ENCODE results near the gene DDX5. TPM values are rescaled to one million over a fixed set of nuclear protein-coding genes. Genes with fewer than 3 reads are reported as not detected.

Gene DDX5
- total and polyA plus RNA-seq, 2 donors (not counting 1 experiment from before 2014, with no cell fraction given), result 1,560 to 2,167 TPM

GRCh38 chr17:64533784-64534183, 27.7 kb upstream of the DDX5 start:
- Mint-ChIP-seq H3K4me1 (no peaks in the 10 kb centered on the region), H3K4me3 (no peak overlapping the region), H3K9me3 (ENCODE audit: insufficient read depth) (no peaks in the 10 kb centered on the region), H3K27ac (peak overlapping the region; percentile 24), H3K27me3 (no peaks in the 10 kb centered on the region)
- no peak for DNase-seq
- POLR2A ChIA-PET, result no interaction called here
- Histone ChIP-seq H3K4me1 (ENCODE audit: control insufficient read depth in 2 of 2, insufficient read depth in 2 of 2, low read length in 2 of 2) (no peaks in the 10 kb centered on the region), H2AFZ (ENCODE audit: insufficient read depth, low read depth, low read length, poor library complexity, severe bottlenecking) (no peak overlapping the region), H3K4me2 (replicated peaks; ENCODE audit: low read depth, low read length, poor library complexity, severe bottlenecking) (no peak overlapping the region), H3K4me3 (ENCODE audit: control extremely low read depth in 1 of 5, extremely low read depth in 1 of 5, insufficient read depth in 1 of 5, low read depth in 2 of 5, low read length in 4 of 5) (no peak overlapping the region), H3K27ac (ENCODE audit: low read length in 2 of 2) (no peak overlapping the region), H3K9ac (ENCODE audit: low read length) (no peak overlapping the region), H3K79me2 (ENCODE audit: control insufficient read depth, insufficient read depth, low read length) (no peaks in the 10 kb centered on the region), H3K27me3 (replicated peaks in 1 of 4; ENCODE audit: control extremely low read depth in 1 of 4, control insufficient read depth in 3 of 4, insufficient read depth in 4 of 4, low read length in 3 of 4) (no peaks in the 10 kb centered on the region), H3K9me3 (ENCODE audit: control extremely low read depth in 1 of 3, control insufficient read depth in 2 of 3, insufficient read depth in 1 of 3, low read length in 2 of 3) (no peaks in the 10 kb centered on the region), H4K20me1 (ENCODE audit: control insufficient read depth, insufficient read depth, low read length, poor library complexity, severe bottlenecking) (no peaks in the 10 kb centered on the region), H3K36me3 (replicated peaks in 1 of 2; ENCODE audit: control extremely low read depth in 1 of 2, control insufficient read depth in 1 of 2, extremely low read depth in 1 of 2, insufficient read depth in 2 of 2, low read length in 1 of 2) (peaks cover 9 to 94% of the 10 kb centered on the region in 2 experiments)
- intact Hi-C loops (cut with micrococcal nuclease), result no loop called here
- no peak for ATAC-seq (ENCODE audit: low read depth)
- CTCF ChIA-PET, result interaction anchor here (0.6 to 3.3 kb wide), 8 partner anchors 9 to 253 kb away, joined by 3 to 15 read pairs (median 4); partner anchors contain the start of genes CEP95 and DDX5
- 100% methylated on average over 2 of the region's 2 CpGs for WGBS (ENCODE audit: insufficient coverage)
- TF ChIP-seq CTCF (IDR thresholded peaks at IDR 0.05) (no peak), EZH2 (IDR thresholded peaks at IDR 0.05; ENCODE audit: borderline replicate concordance, insufficient read depth, low read depth, low read length, poor library complexity, severe bottlenecking) (no peak)

DNA sequence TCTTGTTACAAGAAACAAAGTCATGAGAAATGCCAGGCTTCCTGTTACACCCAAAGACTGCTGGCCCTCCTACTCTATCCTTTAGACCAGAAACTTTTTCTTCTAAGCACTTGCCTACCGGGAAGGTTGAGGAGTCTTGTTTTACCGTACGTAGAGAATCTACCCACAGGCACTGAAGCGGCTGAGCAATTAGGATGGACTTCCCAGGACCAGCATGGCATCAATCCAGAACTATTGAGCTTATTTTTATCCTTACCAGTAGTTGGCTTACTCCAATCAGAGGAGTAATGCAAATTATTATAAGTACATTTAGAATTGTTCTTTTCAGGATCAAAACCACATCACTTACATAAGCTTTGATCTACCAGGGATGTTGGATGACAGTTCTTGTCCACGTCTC, 26.3 kb upstream of the DDX5 start:
- Mint-ChIP-seq H3K4me1 (no peaks in the 10 kb centered on the region), H3K9me3 (ENCODE audit: insufficient read depth) (no peaks in the 10 kb centered on the region), H3K27me3 (no peaks in the 10 kb centered on the region), H3K4me3 (no peak overlapping the region), H3K27ac (no peak overlapping the region)
- no peaks in the 10 kb centered on the region for H3K9me3 ChIP-seq (ENCODE audit: control extremely low read depth in 1 of 3, control insufficient read depth in 2 of 3, insufficient read depth in 1 of 3, low read length in 2 of 3)
- no peak overlapping the region for H2AFZ ChIP-seq (ENCODE audit: insufficient read depth, low read depth, low read length, poor library complexity, severe bottlenecking)
- H3K36me3 ChIP-seq (replicated peaks in 1 of 2; ENCODE audit: control extremely low read depth in 1 of 2, control insufficient read depth in 1 of 2, extremely low read depth in 1 of 2, insufficient read depth in 2 of 2, low read length in 1 of 2), result peaks cover 7 to 93% of the 10 kb centered on the region in 2 experiments
- H3K4me1 ChIP-seq (ENCODE audit: control insufficient read depth in 2 of 2, insufficient read depth in 2 of 2, low read length in 2 of 2), result no peaks in the 10 kb centered on the region
- ChIA-PET CTCF (interaction anchor here (1.0 to 3.3 kb wide), 3 partner anchors 12 to 112 kb away, joined by 3 to 15 read pairs (median 3); no protein-coding TSS in a partner anchor), POLR2A (no interaction called here)
- no peaks in the 10 kb centered on the region for H3K27me3 ChIP-seq (replicated peaks in 1 of 4; ENCODE audit: control extremely low read depth in 1 of 4, control insufficient read depth in 3 of 4, insufficient read depth in 4 of 4, low read length in 3 of 4)
- no peaks in the 10 kb centered on the region for H3K79me2 ChIP-seq (ENCODE audit: control insufficient read depth, insufficient read depth, low read length)
- intact Hi-C loops (cut with micrococcal nuclease), result no loop called here
- TF ChIP-seq EZH2 (IDR thresholded peaks at IDR 0.05; ENCODE audit: borderline replicate concordance, insufficient read depth, low read depth, low read length, poor library complexity, severe bottlenecking) (no peak), CTCF (IDR thresholded peaks at IDR 0.05) (no peak)
- no peaks in the 10 kb centered on the region for H4K20me1 ChIP-seq (ENCODE audit: control insufficient read depth, insufficient read depth, low read length, poor library complexity, severe bottlenecking)
- H3K4me3 ChIP-seq (ENCODE audit: control extremely low read depth in 1 of 5, extremely low read depth in 1 of 5, insufficient read depth in 1 of 5, low read depth in 2 of 5, low read length in 4 of 5), result no peak overlapping the region
- ATAC-seq (ENCODE audit: low read depth) (no peak), DNase-seq (no peak)
- H3K4me2 ChIP-seq (replicated peaks; ENCODE audit: low read depth, low read length, poor library complexity, severe bottlenecking), result no peak overlapping the region
- no peak overlapping the region for H3K27ac ChIP-seq (ENCODE audit: low read length in 2 of 2)
- no peak overlapping the region for H3K9ac ChIP-seq (ENCODE audit: low read length)
- 100% methylated on average over 2 of the region's 5 CpGs for WGBS (ENCODE audit: insufficient coverage)
